Stimulated activated CD4-positive, alpha-beta T cell treated with anti-CD3 and anti-CD28 coated beads, Interleukin-12 subunit alpha, Interleukin-12 subunit beta, amount 100 ng/mL, for 24 hours (primary cell): Measurements from ENCODE around the gene SVOP.
"Not testable (repeated sequence)": the region's sequence is repeated elsewhere in the genome, so short reads cannot be mapped to it uniquely, and the experiment has no call there.

Experiments
- DNase-seq, 2 experiments: peaks; one replicate each; pipeline ENCODE4 v3.0.0-alpha.2; 2020; ENCODE audit warnings: low read depth in 2 of 2

The SVOP gene

GRCh38 chr12:109033239-109034196, 12.7 kb upstream of the SVOP start:
- no peak for DNase-seq

- DNase-seq: no peak
These were observed 8.5 kb upstream of the SVOP start for GRCh38 chr12:109029411-109029810.

GRCh38 chr12:109028624-109029023, 7.8 kb upstream of the SVOP start:
- DNase-seq: not testable (repeated sequence)

- no peak for DNase-seq
These were observed 6.9 kb upstream of the SVOP start for GRCh38 chr12:109027767-109028166.

GRCh38 chr12:109020146-109020795, 597 bp downstream of the SVOP start:
- no peak for DNase-seq

- no peak for DNase-seq
These were observed 2.6 kb downstream of the SVOP start for GRCh38 chr12:109018296-109018695.

- no peak for DNase-seq
These were observed 3.9 kb downstream of the SVOP start for GRCh38 chr12:109016978-109017377.

GRCh38 chr12:109016016-109016415, 4.9 kb downstream of the SVOP start:
- no peak for DNase-seq

- no peak for DNase-seq
These were observed 5.7 kb downstream of the SVOP start for GRCh38 chr12:109014984-109015765.

GRCh38 chr12:109010259-109010658, 10.6 kb downstream of the SVOP start:
- DNase-seq: no peak

- DNase-seq: no peak
These were observed 11.1 kb downstream of the SVOP start for GRCh38 chr12:109009766-109010165.

GRCh38 chr12:109004017-109004416, 16.9 kb downstream of the SVOP start:
- DNase-seq: no peak

- no peak for DNase-seq
These were observed 24.5 kb downstream of the SVOP start for GRCh38 chr12:108996320-108996719.

- no peak for DNase-seq
These were observed 25.4 kb downstream of the SVOP start for GRCh38 chr12:108995370-108995992.

GRCh38 chr12:108990103-108990502, 30.8 kb downstream of the SVOP start:
- not testable (repeated sequence) for DNase-seq

GRCh38 chr12:108989376-108989775, 31.5 kb downstream of the SVOP start:
- DNase-seq: no peak

- DNase-seq: no peak
These were observed 35.1 kb downstream of the SVOP start for GRCh38 chr12:108985750-108986149.

GRCh38 chr12:108983227-108983626, 37.6 kb downstream of the SVOP start:
- DNase-seq: no peak

GRCh38 chr12:108982621-108983219, 38.1 kb downstream of the SVOP start:
- no peak for DNase-seq

GRCh38 chr12:108981835-108982234, 39.0 kb downstream of the SVOP start:
- DNase-seq: no peak
